ENCODE measurements around the gene CCDC30. TPM values are rescaled to one million over a fixed set of nuclear protein-coding genes. Genes with fewer than 3 reads are reported as not detected.
A peak's percentile ranks its signal among the peaks of the same experiment; 100 is the strongest.

CCDC30 gene
- total and polyA plus RNA-seq, 10 of the 15 experiments (the other 5 are each of a cell fraction or from before 2014, with no cell fraction given): 0.46 to 1.8 (median 1.0) TPM

GRCh38 chr1:42682739-42683531 is 219.8 kb downstream of the CCDC30 start (continued):
- no peak for TF ChIP-seq ZBTB4 (CRISPR knock-in tag; IDR thresholded peaks at IDR 0.05)
- TF ChIP-seq PAX8 (IDR thresholded peaks at IDR 0.05): no peak
- TF ChIP-seq ATF7 (IDR thresholded peaks at IDR 0.05; ENCODE audit: low read depth): no peak
- TF ChIP-seq RAD21 (IDR thresholded peaks at IDR 0.05; ENCODE audit: insufficient read depth, low read depth, low read length): no peak
- no peak for TF ChIP-seq BMI1 (IDR thresholded peaks at IDR 0.05; ENCODE audit: borderline replicate concordance)
- no peak for TF ChIP-seq YBX1 (IDR thresholded peaks at IDR 0.05)
- TF ChIP-seq CHD1 (IDR thresholded peaks at IDR 0.05; ENCODE audit: low read depth, low read length): no peak
- no peak for TF ChIP-seq BCL11A (IDR thresholded peaks at IDR 0.05; ENCODE audit: low read depth, low read length)
- no peak for TF ChIP-seq CEBPZ (IDR thresholded peaks at IDR 0.05; ENCODE audit: low read depth, low read length)
- no peak for TF ChIP-seq BCL3 (IDR thresholded peaks at IDR 0.05; ENCODE audit: borderline replicate concordance, insufficient read depth, low read depth, low read length, poor library complexity, severe bottlenecking)
- TF ChIP-seq CREM (IDR thresholded peaks at IDR 0.05; ENCODE audit: low read depth): peak; percentile 43; the same call in 1 of the 2 replicates
- TF ChIP-seq SKIL (IDR thresholded peaks at IDR 0.05; ENCODE audit: low read depth, poor library complexity, severe bottlenecking): no peak
- no peak for TF ChIP-seq SIX5 (IDR thresholded peaks at IDR 0.05; ENCODE audit: low read depth, low read length, severe bottlenecking)
- TF ChIP-seq USF1 (IDR thresholded peaks at IDR 0.05; ENCODE audit: borderline replicate concordance, extremely low read length, insufficient read depth, low read depth, low read length): peak; percentile 85
- no peak for TF ChIP-seq NFIC (IDR thresholded peaks at IDR 0.05; ENCODE audit: low read depth, low read length)

Measured in GM12878 (cell line).